ENCODE data around the gene VCAN.

DNA sequence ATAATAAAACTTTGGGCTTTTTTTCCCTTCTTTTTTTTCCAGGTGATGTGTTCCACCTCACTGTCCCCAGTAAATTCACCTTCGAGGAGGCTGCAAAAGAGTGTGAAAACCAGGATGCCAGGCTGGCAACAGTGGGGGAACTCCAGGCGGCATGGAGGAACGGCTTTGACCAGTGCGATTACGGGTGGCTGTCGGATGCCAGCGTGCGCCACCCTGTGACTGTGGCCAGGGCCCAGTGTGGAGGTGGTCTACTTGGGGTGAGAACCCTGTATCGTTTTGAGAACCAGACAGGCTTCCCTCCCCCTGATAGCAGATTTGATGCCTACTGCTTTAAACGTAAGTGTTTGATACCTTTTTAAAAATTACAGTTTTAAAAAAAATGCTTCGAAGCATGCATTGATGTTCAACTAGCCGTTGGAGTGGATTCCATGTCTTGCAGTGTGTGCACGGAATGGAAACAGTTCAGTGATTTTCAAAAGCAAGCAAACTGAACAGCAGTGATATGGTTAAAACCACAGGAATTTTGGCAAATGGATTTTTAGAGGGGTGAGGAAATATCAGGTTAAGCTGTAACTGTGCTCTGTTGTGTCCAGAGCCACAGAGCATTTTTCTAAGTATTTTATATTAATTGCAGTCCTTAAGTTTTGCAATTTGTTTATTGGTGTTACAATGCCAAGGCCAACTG, 40.7 kb downstream of the VCAN start:
- TF ChIP-seq, protein P1, sequence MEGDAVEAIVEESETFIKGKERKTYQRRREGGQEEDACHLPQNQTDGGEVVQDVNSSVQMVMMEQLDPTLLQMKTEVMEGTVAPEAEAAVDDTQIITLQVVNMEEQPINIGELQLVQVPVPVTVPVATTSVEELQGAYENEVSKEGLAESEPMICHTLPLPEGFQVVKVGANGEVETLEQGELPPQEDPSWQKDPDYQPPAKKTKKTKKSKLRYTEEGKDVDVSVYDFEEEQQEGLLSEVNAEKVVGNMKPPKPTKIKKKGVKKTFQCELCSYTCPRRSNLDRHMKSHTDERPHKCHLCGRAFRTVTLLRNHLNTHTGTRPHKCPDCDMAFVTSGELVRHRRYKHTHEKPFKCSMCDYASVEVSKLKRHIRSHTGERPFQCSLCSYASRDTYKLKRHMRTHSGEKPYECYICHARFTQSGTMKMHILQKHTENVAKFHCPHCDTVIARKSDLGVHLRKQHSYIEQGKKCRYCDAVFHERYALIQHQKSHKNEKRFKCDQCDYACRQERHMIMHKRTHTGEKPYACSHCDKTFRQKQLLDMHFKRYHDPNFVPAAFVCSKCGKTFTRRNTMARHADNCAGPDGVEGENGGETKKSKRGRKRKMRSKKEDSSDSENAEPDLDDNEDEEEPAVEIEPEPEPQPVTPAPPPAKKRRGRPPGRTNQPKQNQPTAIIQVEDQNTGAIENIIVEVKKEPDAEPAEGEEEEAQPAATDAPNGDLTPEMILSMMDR (IDR thresholded peaks at IDR 0.05) = no peak
- TF ChIP-seq POLR2A (IDR thresholded peaks at IDR 0.05) = no peak
- TF ChIP-seq POLR2AphosphoS5 (IDR thresholded peaks at IDR 0.05) = no peak
- TF ChIP-seq EP300 (IDR thresholded peaks at IDR 0.05) = no peak
